ENCODE results near the gene MEI4.
"Not testable (repeated sequence)": the region's sequence is repeated elsewhere in the genome, so short reads cannot be mapped to it uniquely, and the experiment has no call there.

MEI4 gene

GRCh38 chr6:77683515-77683914 is 30.7 kb downstream of the MEI4 start:
- DNase-seq: no peak

GRCh38 chr6:77686931-77687330 is 34.1 kb downstream of the MEI4 start:
- no peak for DNase-seq

GRCh38 chr6:77688649-77689048 is 35.8 kb downstream of the MEI4 start:
- no peak for DNase-seq

GRCh38 chr6:77700095-77700494 is 47.3 kb downstream of the MEI4 start:
- DNase-seq: not testable (repeated sequence)

- DNase-seq: no peak
Observed at GRCh38 chr6:77707603-77708002, 54.8 kb downstream of the MEI4 start.

GRCh38 chr6:77715588-77715987 is 62.7 kb downstream of the MEI4 start:
- no peak for DNase-seq

GRCh38 chr6:77716311-77716710 is 63.5 kb downstream of the MEI4 start:
- DNase-seq: no peak

- not testable (repeated sequence) for DNase-seq
Observed at GRCh38 chr6:77736010-77736409, 83.2 kb downstream of the MEI4 start.

- no peak for DNase-seq
Observed at GRCh38 chr6:77740380-77740779, 87.5 kb downstream of the MEI4 start.

- DNase-seq: not testable (repeated sequence)
Observed at GRCh38 chr6:77752156-77752555, 99.3 kb downstream of the MEI4 start.

- DNase-seq: no peak
Observed at GRCh38 chr6:77762386-77762785, 109.5 kb downstream of the MEI4 start.

GRCh38 chr6:77763124-77763523 is 110.3 kb downstream of the MEI4 start:
- no peak for DNase-seq

- DNase-seq: no peak
Observed at GRCh38 chr6:77764364-77764763, 111.5 kb downstream of the MEI4 start.

- DNase-seq: no peak
Observed at GRCh38 chr6:77773157-77773822, 120.5 kb downstream of the MEI4 start.

GRCh38 chr6:77774457-77774856 is 121.6 kb downstream of the MEI4 start:
- DNase-seq: no peak

- DNase-seq: no peak
Observed at GRCh38 chr6:77776441-77776840, 123.6 kb downstream of the MEI4 start.

- no peak for DNase-seq
Observed at GRCh38 chr6:77778527-77778926, 125.7 kb downstream of the MEI4 start.

- DNase-seq: no peak
Observed at GRCh38 chr6:77786935-77787629, 134.2 kb downstream of the MEI4 start.

GRCh38 chr6:77796824-77797809 is 144.3 kb downstream of the MEI4 start:
- DNase-seq: no peak

- DNase-seq: no peak
Observed at GRCh38 chr6:77812304-77812703, 159.5 kb downstream of the MEI4 start.

GRCh38 chr6:77813090-77813489 is 160.3 kb downstream of the MEI4 start:
- DNase-seq: no peak

- no peak for DNase-seq
Observed at GRCh38 chr6:77814119-77814518, 161.3 kb downstream of the MEI4 start.

- no peak for DNase-seq
Observed at GRCh38 chr6:77815531-77815930, 162.7 kb downstream of the MEI4 start.
